ENCODE data around the gene COP1. TPM values are rescaled to one million over a fixed set of nuclear protein-coding genes. Genes with fewer than 3 reads are reported as not detected.

Gene COP1
- total and polyA plus RNA-seq, 2 of the 4 experiments (the other 2 are of a cell fraction): 17.8 to 35.0 TPM

GRCh38 chr1:176033881-176034280 lies 173.2 kb downstream of the COP1 start:
- Histone ChIP-seq H3K79me1 (ENCODE audit: low read depth in 1 of 2, low read length in 2 of 2) (peaks cover 9 to 17% of the 10 kb centered on the region in 2 experiments; a peak in 2 of 4 replicates), H2BK5ac (ENCODE audit: low read depth, low read length, poor library complexity, severe bottlenecking) (peak overlapping the region; percentile 52), H3K27me3 (ENCODE audit: control insufficient read depth, insufficient read depth, low read length) (no peaks in the 10 kb centered on the region), H3K9me3 (ENCODE audit: control insufficient read depth, insufficient read depth, low read length) (no peaks in the 10 kb centered on the region), H3K4me3 (ENCODE audit: insufficient read depth, low read depth, low read length) (no peak overlapping the region), H2BK120ac (ENCODE audit: low read depth, low read length) (no peak overlapping the region), H2AK5ac (ENCODE audit: low read depth, low read length) (no peak overlapping the region), H3K9ac (ENCODE audit: low read depth, low read length) (no peak overlapping the region), H4K91ac (ENCODE audit: insufficient read depth, low read depth, low read length) (no peak overlapping the region), H3K18ac (ENCODE audit: low read depth, low read length) (peak overlapping the region; percentile 32; the same call in 1 of the 2 replicates), H3K4ac (ENCODE audit: low read depth, low read length) (no peak overlapping the region), H3K23ac (ENCODE audit: low read depth, low read length) (no peak overlapping the region), H3K4me1 (ENCODE audit: control insufficient read depth, insufficient read depth, low read length) (peaks cover 9% of the 10 kb centered on the region), H3K9me1 (ENCODE audit: insufficient read depth, low read length) (peaks cover 9% of the 10 kb centered on the region), H3K14ac (replicated peaks; ENCODE audit: low read depth, low read length) (no peak overlapping the region), H2BK20ac (ENCODE audit: low read depth, low read length) (no peak overlapping the region), H3K36me3 (ENCODE audit: control insufficient read depth, insufficient read depth, low read length) (peaks cover 4% of the 10 kb centered on the region), H4K5ac (ENCODE audit: low read depth, low read length) (peak overlapping the region; percentile 68; the same call in 1 of the 2 replicates), H3K4me2 (ENCODE audit: low read depth, low read length) (peak overlapping the region; percentile 91; the same call in 1 of the 2 replicates), H3K27ac (ENCODE audit: insufficient read depth, low read length) (peak overlapping the region; percentile 57; the same call in 1 of the 2 replicates), H2BK15ac (ENCODE audit: low read depth, low read length) (no peak overlapping the region), H2AK9ac (replicated peaks; ENCODE audit: low read depth, low read length, poor library complexity) (no peak overlapping the region), H4K8ac (ENCODE audit: low read depth in 2 of 2, low read length in 2 of 2) (no peak overlapping the region), H2AFZ (replicated peaks; ENCODE audit: low read length, poor library complexity) (no peak overlapping the region), H4K20me1 (ENCODE audit: insufficient read depth, low read length) (no peaks in the 10 kb centered on the region; the same call in 1 of the 2 replicates), H3K56ac (ENCODE audit: extremely low read depth, insufficient read depth, low read length) (no peak overlapping the region)
- CTCF ChIA-PET: interaction anchor here (0.7 to 2.6 kb wide), 3 partner anchors 13 to 21 kb away, joined by 3 to 6 read pairs (median 4); no protein-coding TSS in a partner anchor
- POLR2A ChIA-PET (ENCODE audit: unreplicated experiment): no interaction called here
- DNase-seq: peak; percentile 36
- WGBS, 2 experiments (ENCODE audit: extremely low coverage in 2 of 2, insufficient read length in 1 of 2): no CpG with 5 or more reads among the region's 2 CpGs
- TF ChIP-seq MXI1 (IDR thresholded peaks at IDR 0.05; ENCODE audit: borderline replicate concordance, low read depth, low read length) (no peak), FOS (IDR thresholded peaks at IDR 0.05; ENCODE audit: low read depth, low read length) (no peak), MAZ (IDR thresholded peaks at IDR 0.05; ENCODE audit: borderline replicate concordance, low read depth, low read length) (no peak), BHLHE40 (IDR thresholded peaks at IDR 0.05; ENCODE audit: low read depth, low read length) (no peak), SMC3 (IDR thresholded peaks at IDR 0.05; ENCODE audit: low read depth, low read length) (no peak)
- TF ChIP-seq, protein P1, sequence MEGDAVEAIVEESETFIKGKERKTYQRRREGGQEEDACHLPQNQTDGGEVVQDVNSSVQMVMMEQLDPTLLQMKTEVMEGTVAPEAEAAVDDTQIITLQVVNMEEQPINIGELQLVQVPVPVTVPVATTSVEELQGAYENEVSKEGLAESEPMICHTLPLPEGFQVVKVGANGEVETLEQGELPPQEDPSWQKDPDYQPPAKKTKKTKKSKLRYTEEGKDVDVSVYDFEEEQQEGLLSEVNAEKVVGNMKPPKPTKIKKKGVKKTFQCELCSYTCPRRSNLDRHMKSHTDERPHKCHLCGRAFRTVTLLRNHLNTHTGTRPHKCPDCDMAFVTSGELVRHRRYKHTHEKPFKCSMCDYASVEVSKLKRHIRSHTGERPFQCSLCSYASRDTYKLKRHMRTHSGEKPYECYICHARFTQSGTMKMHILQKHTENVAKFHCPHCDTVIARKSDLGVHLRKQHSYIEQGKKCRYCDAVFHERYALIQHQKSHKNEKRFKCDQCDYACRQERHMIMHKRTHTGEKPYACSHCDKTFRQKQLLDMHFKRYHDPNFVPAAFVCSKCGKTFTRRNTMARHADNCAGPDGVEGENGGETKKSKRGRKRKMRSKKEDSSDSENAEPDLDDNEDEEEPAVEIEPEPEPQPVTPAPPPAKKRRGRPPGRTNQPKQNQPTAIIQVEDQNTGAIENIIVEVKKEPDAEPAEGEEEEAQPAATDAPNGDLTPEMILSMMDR (conservative IDR thresholded peaks at IDR 0.05; ENCODE audit: low read depth, low read length): no peak
- intact Hi-C loops (cut with micrococcal nuclease) (loop anchor here (5.0 kb wide), 1 partner anchor 57 kb away; no protein-coding TSS in a partner anchor), dilution Hi-C loops (cut with HindIII; ENCODE audit: low sequenced_read_pairs, unreplicated experiment) (no loop called here), in situ Hi-C loops (cut with MboI; ENCODE audit: low sequenced_read_pairs) (no loop called here)
- no TSS peak for BruUV-seq (replicated peaks)
- no peak; the same call in 1 of the 2 replicates for ATAC-seq (ENCODE audit: low read depth)

Measured in IMR-90 (cell line).